ENCODE data around the gene MAPK7. TPM values are rescaled to one million over a fixed set of nuclear protein-coding genes. Genes with fewer than 3 reads are reported as not detected.

Gene MAPK7
- polyA plus RNA-seq, 4 donors, result 18.4 to 19.9 (median 18.8) TPM

DNA sequence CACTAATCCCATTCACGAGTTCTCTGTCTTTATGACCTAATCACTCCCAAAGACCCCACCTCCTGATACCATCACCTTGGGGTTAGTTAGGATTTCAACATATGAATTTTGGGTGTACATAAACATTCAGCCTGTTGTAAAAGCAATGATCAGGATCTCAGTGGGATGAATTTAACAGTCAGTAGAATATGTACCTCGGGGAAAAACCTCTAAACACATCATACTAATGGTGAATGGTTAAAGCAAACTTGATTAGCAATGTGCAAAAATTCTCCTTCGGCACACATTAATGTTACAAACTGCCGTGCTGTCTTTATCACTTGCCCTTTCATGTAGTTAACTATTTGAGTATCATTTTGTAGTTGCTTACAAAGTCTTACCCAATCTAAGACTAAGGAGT, 42.9 kb downstream of the MAPK7 start:
- DNase-seq (peak in 1 of 2 donors; percentile 11), FAIRE-seq (no peak)
- Histone ChIP-seq H3K27ac (ENCODE audit: low read depth in 1 of 3, low read length in 2 of 3) (no peak overlapping the region), H3K9me3 (ENCODE audit: control insufficient read depth in 2 of 2, insufficient read depth in 1 of 2, low read depth in 1 of 2, low read length in 1 of 2) (no peaks in the 10 kb centered on the region), H3K36me3 (ENCODE audit: control insufficient read depth in 3 of 3, insufficient read depth in 2 of 3, low read depth in 1 of 3, low read length in 3 of 3) (no peaks in the 10 kb centered on the region), H3K27me3 (ENCODE audit: control insufficient read depth in 3 of 3, insufficient read depth in 3 of 3, low read length in 3 of 3) (no peaks in the 10 kb centered on the region), H3K4me3 (ENCODE audit: low read depth in 1 of 3, low read length in 3 of 3) (no peak overlapping the region), H3K4me1 (ENCODE audit: control insufficient read depth in 3 of 3, insufficient read depth in 2 of 3, low read depth in 1 of 3, low read length in 2 of 3) (peaks cover 0 to 12% (median 8%) of the 10 kb centered on the region in 3 donors)
- WGBS, 3 donors, result 21 to 56% (median 42%) methylated on average over 4 of the region's 4 CpGs

DNA sequence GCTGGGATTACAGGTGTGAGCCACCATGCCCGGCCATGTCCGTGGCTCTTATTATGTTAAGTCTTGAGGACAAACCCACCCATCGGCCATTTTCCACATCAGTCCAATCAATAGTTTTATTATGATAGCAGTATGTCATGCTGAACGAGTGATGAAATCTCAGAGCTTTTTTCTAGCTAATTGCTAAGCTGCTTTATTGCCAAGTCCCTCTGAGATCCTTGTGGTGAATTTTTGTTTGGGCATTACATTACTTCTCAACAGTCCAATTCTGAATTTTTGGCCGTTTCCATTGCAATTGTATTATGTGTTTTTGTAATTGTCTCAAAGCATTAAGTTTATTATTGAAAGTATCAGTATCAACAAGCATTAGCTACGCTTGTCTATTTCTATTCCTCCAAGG, 43.6 kb downstream of the MAPK7 start:
- Histone ChIP-seq H3K27ac (ENCODE audit: low read depth in 1 of 3, low read length in 2 of 3) (no peak overlapping the region), H3K4me3 (ENCODE audit: low read depth in 1 of 3, low read length in 3 of 3) (no peak overlapping the region), H3K4me1 (ENCODE audit: control insufficient read depth in 3 of 3, insufficient read depth in 2 of 3, low read depth in 1 of 3, low read length in 2 of 3) (peaks cover 0 to 12% (median 9%) of the 10 kb centered on the region in 3 donors), H3K9me3 (ENCODE audit: control insufficient read depth in 2 of 2, insufficient read depth in 1 of 2, low read depth in 1 of 2, low read length in 1 of 2) (no peaks in the 10 kb centered on the region), H3K36me3 (ENCODE audit: control insufficient read depth in 3 of 3, insufficient read depth in 2 of 3, low read depth in 1 of 3, low read length in 3 of 3) (no peaks in the 10 kb centered on the region), H3K27me3 (ENCODE audit: control insufficient read depth in 3 of 3, insufficient read depth in 3 of 3, low read length in 3 of 3) (no peaks in the 10 kb centered on the region)
- no peak for FAIRE-seq
- 80 to 83% (median 81%) methylated on average over 6 of the region's 6 CpGs for WGBS, 3 donors
- DNase-seq, result no peak

DNA sequence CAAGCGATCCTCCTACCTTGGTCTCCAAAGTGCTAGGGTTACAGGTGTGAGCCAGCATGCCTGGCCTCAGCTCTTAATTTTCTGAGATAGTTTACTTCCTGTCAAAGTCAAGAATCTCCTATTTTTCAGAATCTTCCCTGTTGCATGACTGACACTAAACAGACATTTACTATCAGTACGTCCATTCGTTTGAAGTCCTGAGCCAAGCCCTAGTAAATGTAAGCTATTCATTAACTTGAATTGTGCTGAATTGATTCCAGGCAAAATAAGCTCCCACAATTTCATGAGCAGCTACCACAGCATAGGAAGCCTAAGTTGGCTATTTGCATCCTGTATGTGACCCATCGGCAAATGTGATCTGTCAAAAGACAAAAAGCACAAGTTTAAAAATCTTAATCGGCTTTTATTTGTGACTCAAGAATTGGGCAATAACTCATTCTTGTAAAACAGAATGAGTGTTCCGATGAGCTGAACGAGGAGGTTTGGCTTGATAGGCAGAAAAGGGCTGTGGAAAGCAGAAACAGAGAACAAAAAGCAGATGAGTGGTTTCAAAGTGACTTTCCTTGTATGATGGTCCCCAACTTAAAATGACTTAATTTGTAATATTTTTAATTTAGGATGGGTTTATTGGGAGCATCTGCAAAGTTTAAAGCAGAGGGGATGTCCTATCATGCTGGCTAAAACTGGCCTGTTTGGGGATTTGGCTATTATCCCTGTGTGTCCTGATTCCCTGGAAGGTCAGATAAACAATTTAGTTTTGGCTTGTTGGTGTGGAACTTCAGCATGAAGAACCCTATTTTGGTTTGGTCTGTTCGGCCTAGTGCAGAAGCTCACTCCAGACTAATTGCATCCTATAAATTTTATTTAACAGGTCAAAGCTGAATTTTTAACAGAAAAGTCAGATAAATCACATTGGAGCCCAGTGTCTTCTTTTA, 46.9 kb downstream of the MAPK7 start:
- H3K9me3 ChIP-seq (ENCODE audit: control insufficient read depth in 2 of 2, insufficient read depth in 1 of 2, low read depth in 1 of 2, low read length in 1 of 2), result no peaks in the 10 kb centered on the region
- no peaks in the 10 kb centered on the region for H3K36me3 ChIP-seq (ENCODE audit: control insufficient read depth in 3 of 3, insufficient read depth in 2 of 3, low read depth in 1 of 3, low read length in 3 of 3)
- 22 to 40% (median 38%) methylated on average over 8 of the region's 8 CpGs for WGBS, 3 donors
- no peaks in the 10 kb centered on the region for H3K27me3 ChIP-seq (ENCODE audit: control insufficient read depth in 3 of 3, insufficient read depth in 3 of 3, low read length in 3 of 3)
- FAIRE-seq, result no peak
- H3K4me1 ChIP-seq (ENCODE audit: control insufficient read depth in 3 of 3, insufficient read depth in 2 of 3, low read depth in 1 of 3, low read length in 2 of 3), result peaks cover 0 to 12% (median 9%) of the 10 kb centered on the region in 3 donors
- peak overlapping the region in 1 of 3 donors; percentile 75 for H3K27ac ChIP-seq (ENCODE audit: low read depth in 1 of 3, low read length in 2 of 3)
- no peak overlapping the region for H3K4me3 ChIP-seq (ENCODE audit: low read depth in 1 of 3, low read length in 3 of 3)
- DNase-seq, result peak; percentile 68 to 72

DNA sequence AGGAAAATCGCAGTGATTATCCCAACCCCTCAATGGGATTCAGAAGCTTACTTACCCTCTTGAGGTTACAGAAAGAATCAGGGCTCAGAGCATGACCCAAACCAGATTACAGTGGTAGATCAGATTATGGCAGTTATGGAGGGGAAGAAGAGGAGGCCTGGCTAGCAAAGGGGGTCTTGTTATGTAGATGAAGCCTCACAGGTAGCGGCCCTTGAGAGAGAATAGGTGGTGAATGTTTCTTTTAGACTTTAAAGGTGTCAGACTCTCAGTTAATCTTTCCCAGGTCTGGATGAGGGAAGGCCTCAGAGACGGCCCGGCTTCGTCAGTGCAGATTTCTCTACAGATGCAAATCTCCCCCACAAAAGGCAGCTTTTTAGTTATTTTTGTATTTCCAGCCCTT, 48.3 kb downstream of the MAPK7 start:
- no peak overlapping the region for H3K4me3 ChIP-seq (ENCODE audit: low read depth in 1 of 3, low read length in 3 of 3)
- no peaks in the 10 kb centered on the region for H3K36me3 ChIP-seq (ENCODE audit: control insufficient read depth in 3 of 3, insufficient read depth in 2 of 3, low read depth in 1 of 3, low read length in 3 of 3)
- WGBS, 3 donors, result 93 to 97% (median 95%) methylated on average over 5 of the region's 5 CpGs
- no peaks in the 10 kb centered on the region for H3K9me3 ChIP-seq (ENCODE audit: control insufficient read depth in 2 of 2, insufficient read depth in 1 of 2, low read depth in 1 of 2, low read length in 1 of 2)
- H3K27ac ChIP-seq (ENCODE audit: low read depth in 1 of 3, low read length in 2 of 3), result no peak overlapping the region
- DNase-seq (no peak), FAIRE-seq (no peak)
- H3K27me3 ChIP-seq (ENCODE audit: control insufficient read depth in 3 of 3, insufficient read depth in 3 of 3, low read length in 3 of 3), result no peaks in the 10 kb centered on the region
- H3K4me1 ChIP-seq (ENCODE audit: control insufficient read depth in 3 of 3, insufficient read depth in 2 of 3, low read depth in 1 of 3, low read length in 2 of 3), result peaks cover 0 to 12% (median 9%) of the 10 kb centered on the region in 3 donors

DNA sequence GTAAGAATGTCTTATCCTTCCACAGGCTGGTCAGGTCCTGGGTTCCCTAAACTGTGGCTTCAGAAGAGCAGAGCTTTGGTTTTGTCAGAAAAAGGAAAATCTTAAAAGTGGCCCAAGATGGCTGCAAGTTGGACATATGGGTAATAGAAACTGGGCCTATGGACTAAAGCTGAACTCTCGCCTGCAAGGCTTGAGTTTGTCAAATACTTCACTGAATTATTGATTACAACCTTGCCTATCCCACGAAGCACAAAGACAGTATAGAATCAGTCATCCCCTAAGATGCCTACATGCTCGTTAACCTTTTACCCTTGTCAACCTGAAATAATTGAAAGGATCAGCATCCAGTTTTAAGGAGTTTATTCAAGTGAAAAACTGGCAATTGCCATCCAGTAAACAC, 53.4 kb downstream of the MAPK7 start:
- WGBS, 3 donors, result 69 to 75% (median 72%) methylated on average over 3 of the region's 3 CpGs
- H3K27me3 ChIP-seq (ENCODE audit: control insufficient read depth in 3 of 3, insufficient read depth in 3 of 3, low read length in 3 of 3), result no peaks in the 10 kb centered on the region

More for the DNA sequence above, 53.4 kb downstream of the MAPK7 start:
- no peaks in the 10 kb centered on the region for H3K4me1 ChIP-seq (ENCODE audit: control insufficient read depth in 3 of 3, insufficient read depth in 2 of 3, low read depth in 1 of 3, low read length in 2 of 3)
- H3K4me3 ChIP-seq (ENCODE audit: low read depth in 1 of 3, low read length in 3 of 3), result no peak overlapping the region
- H3K36me3 ChIP-seq (ENCODE audit: control insufficient read depth in 3 of 3, insufficient read depth in 2 of 3, low read depth in 1 of 3, low read length in 3 of 3), result no peaks in the 10 kb centered on the region
- FAIRE-seq (no peak), DNase-seq (no peak)
- no peaks in the 10 kb centered on the region for H3K9me3 ChIP-seq (ENCODE audit: control insufficient read depth in 2 of 2, insufficient read depth in 1 of 2, low read depth in 1 of 2, low read length in 1 of 2)
- H3K27ac ChIP-seq (ENCODE audit: low read depth in 1 of 3, low read length in 2 of 3), result no peak overlapping the region

Other genes starting within 250 kb of the MAPK7 start
- 10 to 100 TPM in 2 of 4 donors, 1 to 10 TPM in 2; 4.2 to 23.7 (median 10.0) TPM for gene EPN2, start 141.1 kb upstream of the MAPK7 start, polyA plus RNA-seq
- gene B9D1, start 15.8 kb upstream of the MAPK7 start, polyA plus RNA-seq, result 10 to 100 TPM in 3 of 4 donors, 1 to 10 TPM in 1; 2.2 to 18.1 (median 12.9) TPM
- 100 to 1,000 TPM in 1 of 4 donors, 10 to 100 TPM in 2, 1 to 10 TPM in 1; 2.2 to 108 (median 35.4) TPM for gene MFAP4, start 8.7 kb downstream of the MAPK7 start, polyA plus RNA-seq
- 1 to 10 TPM; 1.1 to 5.6 (median 2.2) TPM for gene RNF112, start 32.7 kb downstream of the MAPK7 start, polyA plus RNA-seq
- gene SLC47A1, start 155.4 kb downstream of the MAPK7 start, polyA plus RNA-seq, result 1 to 10 TPM in 1 of 4 donors, under 1 TPM in 1, not detected in 2; 0.43 to 4.0 TPM

Data from small intestine (tissue), 7 donors.